Measurements from ENCODE around the gene GUK1. TPM values are rescaled to one million over a fixed set of nuclear protein-coding genes. Genes with fewer than 3 reads are reported as not detected.

GUK1 gene
- total and polyA plus RNA-seq, 2 of the 4 experiments (the other 2 are of a cell fraction), result 465 to 548 TPM

DNA sequence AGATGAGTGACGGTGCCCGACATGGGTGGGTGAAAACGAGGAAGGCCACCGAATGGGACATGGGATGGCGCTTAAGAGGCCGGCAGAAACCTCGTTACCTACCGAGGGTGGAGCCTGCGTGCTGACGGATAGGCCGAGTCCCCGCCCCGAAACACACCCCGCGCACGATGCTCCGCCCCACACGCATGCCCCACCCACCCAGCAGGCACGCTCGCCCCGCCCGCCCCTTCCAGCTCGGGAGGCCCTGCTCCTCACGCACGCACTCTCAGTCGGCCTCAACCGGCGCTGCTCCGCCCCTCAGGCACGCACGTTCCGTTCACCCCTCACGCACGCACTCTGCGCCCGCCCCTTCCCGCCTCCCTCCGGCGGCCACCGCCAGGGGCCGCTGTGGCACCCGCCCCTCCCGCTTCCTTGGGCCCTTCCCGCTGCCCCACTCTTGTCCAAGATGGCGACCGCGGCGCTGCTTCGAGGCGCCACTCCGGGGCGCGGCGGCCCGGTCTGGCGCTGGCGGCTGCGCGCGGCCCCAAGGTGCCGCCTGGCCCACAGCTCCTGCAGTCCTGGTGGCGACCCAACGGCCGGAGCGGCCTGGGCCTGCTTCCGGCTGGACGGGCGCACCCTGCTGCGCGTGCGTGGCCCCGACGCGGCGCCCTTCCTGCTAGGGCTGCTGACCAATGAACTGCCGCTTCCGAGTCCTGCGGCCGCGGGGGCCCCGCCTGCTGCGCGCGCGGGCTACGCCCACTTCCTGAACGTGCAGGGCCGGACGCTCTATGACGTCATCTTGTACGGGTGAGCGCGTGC, 25.5 kb downstream of the GUK1 start, which contains the start of gene IBA57 (continued):
- no peak for TF ChIP-seq ELK1 (IDR thresholded peaks at IDR 0.05; ENCODE audit: borderline replicate concordance, low read depth, low read length)
- no peak; the same call in 1 of the 2 replicates for TF ChIP-seq NFE2L2 (IDR thresholded peaks at IDR 0.05; ENCODE audit: low read depth, low read length)
- no peak for TF ChIP-seq MAFK (IDR thresholded peaks at IDR 0.05; ENCODE audit: low read depth, low read length)
